GM21717 (cell line): ENCODE measurements around the gene SRRM2.

Source experiments
- ATAC-seq: cut with Tn5 transposase; IDR thresholded peaks from one replicate; pipeline ENCODE4 v1.9.1; 2021; ENCODE audit warnings: mild to moderate bottlenecking, moderate library complexity; ENCODE audit not compliant: unreplicated experiment

Gene SRRM2

DNA sequence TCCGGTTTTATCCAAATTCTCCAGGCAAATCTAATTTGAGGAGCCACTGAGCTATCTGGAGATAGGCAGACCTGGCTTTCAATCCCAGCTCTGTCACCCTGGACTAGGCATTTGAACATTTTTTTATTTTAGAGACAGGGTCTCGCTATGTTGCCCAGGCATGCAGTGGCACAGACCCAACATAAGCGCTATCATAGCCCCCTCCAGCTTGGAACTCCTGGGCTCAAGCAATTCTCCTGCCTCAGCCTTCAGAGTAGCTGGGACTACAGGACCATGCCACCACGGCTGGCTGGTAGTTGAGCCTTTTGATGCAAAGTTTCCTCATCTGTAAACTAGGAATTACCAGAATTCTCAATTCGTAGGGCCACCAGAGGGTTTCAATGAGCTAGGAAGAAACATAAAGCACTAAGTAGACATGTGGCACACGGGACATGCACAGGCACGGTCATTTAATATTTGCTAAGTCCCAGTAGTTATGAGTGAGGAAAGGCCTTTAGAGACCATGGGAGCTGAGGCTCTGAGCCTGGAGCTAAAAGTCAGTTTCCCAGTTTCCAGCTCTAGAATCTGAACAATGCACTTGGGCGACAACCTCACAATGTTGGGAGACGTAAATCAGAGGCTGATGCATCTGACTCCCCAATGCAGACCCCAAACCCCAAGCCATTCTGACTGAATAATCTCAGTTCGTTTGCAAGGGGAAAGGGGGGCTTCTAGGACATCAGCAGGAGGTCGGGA, 23.5 kb downstream of the SRRM2 start:
- no peak for ATAC-seq

DNA sequence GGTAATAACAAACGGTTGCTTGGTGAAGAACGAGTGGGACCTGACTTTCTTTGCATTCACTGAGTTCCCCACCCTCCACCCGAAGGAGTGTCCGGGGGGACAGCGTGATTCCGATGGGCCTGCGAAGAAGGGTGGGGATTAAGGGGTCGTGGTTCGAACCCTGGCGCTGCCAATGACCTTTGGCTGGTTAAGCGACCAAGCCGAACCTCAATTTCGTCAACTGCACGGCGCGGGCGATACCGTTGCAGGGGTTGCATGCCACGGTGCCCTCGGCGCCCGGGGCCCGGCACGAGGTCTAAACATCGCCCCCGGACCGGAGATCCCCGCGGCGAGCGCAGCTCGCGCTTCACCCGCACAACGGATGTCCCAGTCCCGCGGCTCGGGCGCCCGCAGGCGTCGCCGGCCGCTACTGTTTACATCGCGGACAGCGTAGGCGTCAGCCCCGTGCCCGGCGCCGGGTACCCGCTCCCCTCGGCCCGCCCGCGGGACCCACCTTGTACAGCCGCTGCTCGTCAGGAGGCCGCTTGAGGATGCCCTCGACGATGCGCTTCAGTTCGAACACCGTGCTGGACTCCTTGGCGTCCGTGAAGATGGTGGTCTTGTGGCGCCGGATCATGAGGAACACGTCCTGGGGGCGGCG, 24.2 kb downstream of the SRRM2 start:
- peak; percentile 6 for ATAC-seq

DNA sequence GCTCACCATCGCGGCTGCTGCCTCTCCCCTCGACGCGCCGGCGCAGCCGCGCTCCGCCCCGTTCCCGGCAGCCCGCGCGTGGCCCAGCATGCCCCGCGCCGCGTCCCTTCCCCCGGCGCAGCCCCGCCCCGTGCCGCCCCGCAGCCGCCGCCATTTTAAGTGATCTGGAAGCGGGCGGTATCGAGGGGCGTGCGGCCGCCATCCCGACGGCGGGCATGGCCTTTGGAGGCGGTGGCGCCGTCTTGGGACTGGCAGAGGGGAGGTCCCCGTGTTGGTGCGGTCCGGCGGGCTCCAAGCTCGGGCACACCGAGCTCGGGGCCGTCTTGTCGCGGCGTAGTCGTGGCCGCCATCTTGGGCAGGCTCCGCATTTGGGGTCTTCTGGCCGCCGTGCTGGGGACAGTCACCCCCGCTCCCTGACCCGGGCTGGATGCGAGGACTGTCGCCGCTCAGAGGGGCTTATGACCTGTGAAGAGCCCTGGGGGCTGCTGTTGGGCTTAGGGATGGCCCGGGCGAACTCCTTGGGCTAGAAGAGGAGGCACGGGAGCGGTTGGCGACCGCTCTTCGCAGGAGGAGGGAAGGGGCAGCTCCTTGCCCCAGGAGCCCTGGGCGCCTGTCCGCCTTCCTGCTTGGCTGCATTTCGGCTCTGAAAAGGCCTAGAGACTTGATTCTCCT, 24.9 kb downstream of the SRRM2 start, which contains the start of gene ELOB:
TSS of gene ELOB (minus strand) at position 50 of the 672 bp plus-strand sequence. CDS start at position 9, 41 bp downstream.
- ATAC-seq: peak; percentile 54

DNA sequence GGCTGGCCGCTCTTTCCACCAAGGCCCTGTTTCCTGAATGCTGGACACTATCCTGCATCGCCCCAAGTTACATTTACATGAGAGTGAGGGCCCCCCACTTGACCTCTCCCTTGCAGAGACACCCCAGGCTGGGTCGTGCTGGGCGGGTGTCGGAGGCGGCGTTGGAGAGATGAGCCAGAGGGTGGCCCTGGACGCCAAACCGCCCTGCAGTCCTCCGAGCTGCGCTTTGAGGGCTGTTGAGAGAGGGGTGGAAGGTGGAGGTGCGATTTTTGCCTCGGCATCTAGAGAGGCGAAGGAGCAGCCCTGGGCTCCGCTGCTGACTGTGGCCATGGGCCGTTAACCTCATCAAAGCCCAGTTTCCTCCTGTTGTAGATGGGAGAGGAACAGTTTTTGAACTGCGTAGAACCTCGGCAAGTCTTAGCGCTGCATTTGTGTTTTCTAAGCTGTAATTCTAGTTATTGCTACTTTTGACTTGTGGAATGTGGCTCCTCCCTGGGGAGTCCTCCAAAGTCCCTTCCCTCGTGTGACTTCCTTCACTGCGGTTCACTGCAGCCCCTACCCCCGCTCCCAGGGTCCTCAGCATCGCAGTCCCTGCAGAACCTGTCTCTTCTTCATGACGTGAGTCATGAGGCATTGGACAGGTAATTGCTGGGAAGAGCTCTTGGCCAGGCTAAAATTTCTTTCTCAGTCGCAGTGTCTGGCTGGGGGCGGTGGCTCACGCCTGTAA, 25.6 kb downstream of the SRRM2 start:
- ATAC-seq: no peak

- ATAC-seq: no peak
Measured at GRCh38 chr16:2778630-2778958, 26.2 kb downstream of the SRRM2 start.

GRCh38 chr16:2779151-2779920, 26.9 kb downstream of the SRRM2 start:
- no peak for ATAC-seq

GRCh38 chr16:2779978-2780898, 27.8 kb downstream of the SRRM2 start:
- ATAC-seq: no peak

- ATAC-seq: no peak
Measured at GRCh38 chr16:2782583-2783351, 30.3 kb downstream of the SRRM2 start.

- no peak for ATAC-seq
Measured at GRCh38 chr16:2783581-2784357, 31.3 kb downstream of the SRRM2 start.

GRCh38 chr16:2784358-2785100, 32.1 kb downstream of the SRRM2 start:
- ATAC-seq: no peak

DNA sequence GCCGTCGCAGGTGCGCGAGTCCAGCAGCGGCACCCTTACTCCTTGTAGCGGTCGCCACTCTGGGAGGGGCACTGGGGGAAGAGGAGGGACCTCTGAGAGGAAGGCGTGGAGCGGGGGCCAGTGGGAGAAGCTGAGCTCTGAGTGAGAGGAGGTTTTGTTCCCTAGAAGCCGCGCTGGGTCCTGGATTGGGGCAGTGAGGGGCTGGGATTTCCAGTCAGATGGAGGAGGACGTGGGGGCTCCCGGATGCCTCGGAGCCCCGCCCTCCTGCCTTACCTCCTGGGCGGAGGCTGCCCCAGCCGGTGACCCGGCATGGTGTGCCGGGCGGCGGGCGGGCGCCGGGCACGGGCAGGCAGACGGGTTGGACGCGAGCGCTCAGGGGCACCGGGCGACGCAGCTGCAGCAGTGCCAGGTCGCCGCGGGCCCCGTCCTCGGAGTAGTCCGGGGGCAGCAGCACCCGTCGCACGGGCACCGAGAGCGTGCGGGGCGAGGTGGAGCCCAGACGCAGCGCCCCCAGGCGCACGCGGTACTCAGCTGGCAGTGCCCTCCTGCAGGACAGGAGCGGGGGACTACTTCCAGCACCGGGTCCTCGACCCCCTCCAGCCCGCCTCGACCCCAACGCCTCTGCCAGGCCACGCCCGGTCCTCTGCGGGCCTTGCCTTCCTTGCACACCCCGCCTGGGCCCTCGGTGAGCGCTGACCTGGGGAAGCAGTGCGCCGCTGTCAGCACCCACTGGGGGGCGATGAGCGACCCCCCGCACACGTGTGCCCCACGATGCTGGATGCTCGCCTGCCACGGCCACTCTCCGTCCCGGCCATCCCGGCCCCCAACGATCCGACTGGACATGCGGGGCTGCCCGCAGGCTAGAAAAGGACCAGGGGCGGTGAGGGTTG, 32.9 kb downstream of the SRRM2 start:
- ATAC-seq: no peak

DNA sequence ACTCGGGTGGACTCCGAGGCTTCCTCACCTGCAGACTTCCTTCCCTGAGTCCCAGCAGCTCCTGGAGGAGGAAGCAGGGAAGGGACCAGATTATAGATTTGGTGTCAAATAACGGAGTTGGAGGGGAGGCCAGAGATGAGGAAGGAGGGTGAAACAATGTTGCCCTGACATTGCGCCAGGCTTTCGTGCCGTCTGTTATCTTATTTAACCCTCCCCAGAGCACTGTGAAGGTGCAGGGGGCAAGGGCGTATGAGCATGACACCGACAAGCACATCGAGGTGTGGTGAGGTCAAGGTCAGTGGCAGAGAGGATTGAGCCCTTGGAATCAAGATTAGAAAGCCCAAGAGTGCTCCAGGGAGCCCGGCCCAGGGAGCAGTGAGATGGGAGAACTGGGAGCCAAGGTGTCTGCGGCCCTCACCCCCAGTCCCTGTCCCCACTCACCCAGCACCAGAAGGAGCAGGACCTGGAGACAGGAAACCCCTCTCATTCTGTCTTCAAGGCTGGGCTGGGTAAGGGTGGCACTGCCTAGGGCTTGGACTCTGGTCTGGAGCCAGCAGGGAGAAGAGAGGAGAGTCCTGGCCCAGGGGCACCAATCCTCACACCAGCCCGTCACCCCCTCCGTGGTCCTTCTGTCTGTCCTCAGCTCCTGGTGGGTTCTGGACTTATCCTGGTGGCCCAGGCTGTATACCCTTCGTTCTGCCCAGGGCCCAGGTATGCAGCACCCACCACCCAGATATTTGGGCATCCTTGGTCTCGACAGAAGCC, 33.8 kb downstream of the SRRM2 start:
- no peak for ATAC-seq

DNA sequence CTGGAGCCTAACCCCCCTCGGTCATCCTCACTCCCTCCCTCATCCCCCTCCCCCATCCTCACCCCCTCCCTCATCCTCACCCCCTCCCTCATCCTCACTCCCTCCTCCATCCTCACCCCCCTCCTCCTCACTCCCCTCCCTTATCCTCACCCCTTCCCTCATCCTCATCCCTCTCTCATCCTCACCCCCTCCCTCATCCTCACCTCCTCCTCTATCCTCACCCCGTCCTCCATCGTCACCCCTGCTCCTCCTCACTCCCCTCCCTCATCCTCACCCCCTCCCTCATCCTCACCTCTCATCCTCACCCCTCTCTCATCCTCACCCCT, 34.4 kb downstream of the SRRM2 start:
- ATAC-seq: no peak

DNA sequence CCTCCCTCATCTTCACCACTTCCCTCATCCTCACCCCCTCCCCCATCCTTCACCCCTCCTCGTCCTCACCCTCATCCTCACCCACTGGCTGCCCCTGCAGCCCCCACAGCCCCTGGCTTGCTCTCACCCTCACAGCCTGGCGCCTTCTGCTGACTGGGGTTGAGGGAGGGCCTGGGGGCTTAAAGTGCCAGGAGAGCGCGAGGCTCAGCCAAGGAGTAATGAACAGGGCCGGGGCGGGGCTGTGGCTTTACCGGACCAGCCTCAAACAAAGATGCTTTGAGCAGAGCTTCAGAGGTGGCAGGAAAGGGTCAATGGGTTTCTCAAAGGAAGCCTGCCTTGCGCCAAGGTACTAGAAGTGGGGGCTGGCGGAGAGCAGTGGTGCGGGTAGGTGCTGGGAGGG, 35.0 kb downstream of the SRRM2 start, which contains the start of gene PRSS33:
TSS of gene PRSS33 (minus strand) at position 155 of the 400 bp plus-strand sequence. CDS start 1,013 bp downstream, outside the sequence.
- ATAC-seq: no peak

- no peak for ATAC-seq
Measured at GRCh38 chr16:2787961-2788360, 35.5 kb downstream of the SRRM2 start.

- no peak for ATAC-seq
Measured at GRCh38 chr16:2790631-2791030, 38.2 kb downstream of the SRRM2 start.
